Measurements from ENCODE around the gene PRKCG. TPM values are rescaled to one million over a fixed set of nuclear protein-coding genes. Genes with fewer than 3 reads are reported as not detected.

The PRKCG gene
- total RNA-seq, 1 donor from 2014 or later: not detected

DNA sequence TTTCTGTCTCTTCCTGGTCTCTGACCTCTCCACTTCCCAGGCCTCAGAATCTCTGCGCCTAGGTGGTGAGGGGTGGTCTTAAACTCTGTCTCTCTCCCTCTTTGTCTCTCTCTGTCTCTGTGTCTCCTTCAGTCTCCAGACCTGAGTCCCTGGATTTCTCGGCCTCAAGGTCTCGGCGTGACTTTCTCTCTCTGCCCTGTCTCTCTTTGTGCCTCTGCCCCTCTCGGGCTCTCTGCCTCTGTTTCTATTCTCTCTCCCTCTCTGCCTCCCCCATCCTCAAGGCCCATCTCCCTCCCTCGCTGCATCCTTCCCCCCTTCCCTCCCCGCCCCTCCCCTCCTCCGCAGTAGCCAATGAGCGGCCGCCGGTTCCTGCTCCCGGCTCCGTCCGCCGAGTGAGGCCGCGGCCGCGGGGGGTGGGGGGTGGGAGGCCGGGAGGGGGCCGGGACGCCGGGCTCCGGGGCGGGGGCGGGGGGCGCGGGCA is 27.0 kb downstream of the PRKCG start, which contains the start of gene CACNG7:
CACNG7 (plus strand) TSS at position 344 of the 481 bp plus-strand sequence. CDS start 3,554 bp downstream, outside the sequence.
- no peak for ATAC-seq
- peaks cover 65% of the 10 kb centered on the region for H3K27me3 ChIP-seq
- intact Hi-C loops (cut with DNase I): loop anchor here (10.0 kb wide), 1 partner anchor 116 kb away; no protein-coding TSS in a partner anchor
- H3K27ac ChIP-seq: no peak within 1 kb of the TSS
- DNase-seq: no peak
- H3K36me3 ChIP-seq: no peaks in the 10 kb centered on the region
- no peaks in the 10 kb centered on the region for H3K4me1 ChIP-seq
- no peaks in the 10 kb centered on the region for H3K9me3 ChIP-seq
- no peak within 1 kb of the TSS for H3K4me3 ChIP-seq
- no peak for TF ChIP-seq CTCF (IDR thresholded peaks at IDR 0.05)

GRCh38 chr19:53909471-53910169 is 27.6 kb downstream of the PRKCG start:
- ATAC-seq (no peak), DNase-seq (no peak)
- intact Hi-C loops (cut with DNase I): loop anchor here (10.0 kb wide), 1 partner anchor 115 kb away; no protein-coding TSS in a partner anchor
- Histone ChIP-seq H3K27ac (no peak overlapping the region), H3K27me3 (peaks cover 65% of the 10 kb centered on the region), H3K4me3 (no peak overlapping the region), H3K9me3 (no peaks in the 10 kb centered on the region), H3K4me1 (no peaks in the 10 kb centered on the region), H3K36me3 (no peaks in the 10 kb centered on the region)
- no peak for TF ChIP-seq CTCF (IDR thresholded peaks at IDR 0.05)

- intact Hi-C loops (cut with DNase I): no loop called here
- TF ChIP-seq CTCF (IDR thresholded peaks at IDR 0.05): no peak
- H3K27me3 ChIP-seq: peaks cover 65% of the 10 kb centered on the region
These were observed 28.1 kb downstream of the PRKCG start for GRCh38 chr19:53910170-53910518.

GRCh38 chr19:53912653-53913052 is 30.7 kb downstream of the PRKCG start:
- H3K4me1 ChIP-seq: no peaks in the 10 kb centered on the region
- TF ChIP-seq CTCF (IDR thresholded peaks at IDR 0.05): peak; percentile 7
- no peaks in the 10 kb centered on the region for H3K9me3 ChIP-seq
- intact Hi-C loops (cut with DNase I): no loop called here
- no peak overlapping the region for H3K27ac ChIP-seq
- ATAC-seq (peak; percentile 31), DNase-seq (no peak)
- no peak overlapping the region for H3K4me3 ChIP-seq
- no peaks in the 10 kb centered on the region for H3K36me3 ChIP-seq
- peaks cover 50% of the 10 kb centered on the region for H3K27me3 ChIP-seq

More at GRCh38 chr19:53910170-53910518, 28.1 kb downstream of the PRKCG start:
- H3K27ac ChIP-seq: no peak overlapping the region
- ATAC-seq: no peak
- no peak for DNase-seq
- H3K9me3 ChIP-seq: no peaks in the 10 kb centered on the region
- H3K4me1 ChIP-seq: no peaks in the 10 kb centered on the region
- H3K36me3 ChIP-seq: no peaks in the 10 kb centered on the region
- H3K4me3 ChIP-seq: no peak overlapping the region

GRCh38 chr19:53915000-53915399 is 33.0 kb downstream of the PRKCG start:
- Histone ChIP-seq H3K27ac (no peak overlapping the region), H3K4me1 (no peaks in the 10 kb centered on the region), H3K9me3 (no peaks in the 10 kb centered on the region), H3K36me3 (no peaks in the 10 kb centered on the region), H3K27me3 (peaks cover 29% of the 10 kb centered on the region), H3K4me3 (no peak overlapping the region)
- intact Hi-C loops (cut with DNase I): no loop called here
- ATAC-seq (peak; percentile 36), DNase-seq (no peak)
- no peak for TF ChIP-seq CTCF (IDR thresholded peaks at IDR 0.05)

Data from upper lobe of right lung (tissue), 1 donor.